ENCODE results near the gene ZDHHC17. TPM values are rescaled to one million over a fixed set of nuclear protein-coding genes. Genes with fewer than 3 reads are reported as not detected.

The ZDHHC17 gene
- total and polyA plus RNA-seq, 2 donors (not counting 1 experiment from before 2014, with no cell fraction given) = 30.5 to 141 TPM

- peak; percentile 8 to 44 for DNase-seq (ENCODE audit: low read depth in 2 of 2)
- H3K27ac ChIP-seq (ENCODE audit: insufficient read depth, low read length) = peak overlapping the region; percentile 95
- no peaks in the 10 kb centered on the region for H4K20me1 ChIP-seq (ENCODE audit: control insufficient read depth, extremely low read depth, insufficient read depth, low read length)
- H3K36me3 ChIP-seq (ENCODE audit: control insufficient read depth, insufficient read depth, low read length) = no peaks in the 10 kb centered on the region
- no peaks in the 10 kb centered on the region for H3K9me3 ChIP-seq (ENCODE audit: control insufficient read depth, insufficient read depth, low read depth, low read length)
- no peaks in the 10 kb centered on the region for H3K27me3 ChIP-seq (ENCODE audit: control insufficient read depth, insufficient read depth, low read length)
- peaks cover 8% of the 10 kb centered on the region for H3K79me2 ChIP-seq (ENCODE audit: control insufficient read depth, insufficient read depth, low read length)
- H3K4me2 ChIP-seq (ENCODE audit: extremely low read depth, insufficient read depth, low read length) = peak overlapping the region; percentile 67
- H2AFZ ChIP-seq (ENCODE audit: low read length) = peak overlapping the region; percentile 51
- H3K4me1 ChIP-seq (ENCODE audit: control insufficient read depth, extremely low read depth, insufficient read depth, low read length) = peaks cover 17% of the 10 kb centered on the region
- H3K9ac ChIP-seq (ENCODE audit: insufficient read depth, low read length) = peak overlapping the region; percentile 86
- TF ChIP-seq EZH2 (IDR thresholded peaks at IDR 0.05; ENCODE audit: low read length, missing control alignments) (no peak), CTCF (conservative IDR thresholded peaks at IDR 0.05 in 1 of 2, IDR thresholded peaks at IDR 0.05 in 1 of 2; ENCODE audit: low read depth in 1 of 2, low read length in 2 of 2) (peak in 1 of 2 donors; percentile 37)
- peak overlapping the region; percentile 65 to 83 (median 72) for H3K4me3 ChIP-seq (replicated peaks in 1 of 4; ENCODE audit: control extremely low read depth in 1 of 4, insufficient read depth in 1 of 4, low read depth in 3 of 4, low read length in 4 of 4)
Observed at GRCh38 chr12:76878099-76878898, 114.4 kb downstream of the ZDHHC17 start.

- Histone ChIP-seq H3K9ac (ENCODE audit: insufficient read depth, low read length) (peak within 1 kb of the TSS; percentile 86), H3K4me2 (ENCODE audit: extremely low read depth, insufficient read depth, low read length) (peak within 1 kb of the TSS; percentile 92), H3K9me3 (ENCODE audit: control insufficient read depth, insufficient read depth, low read depth, low read length) (no peaks in the 10 kb centered on the region), H3K79me2 (ENCODE audit: control insufficient read depth, insufficient read depth, low read length) (peaks cover 8% of the 10 kb centered on the region), H4K20me1 (ENCODE audit: control insufficient read depth, extremely low read depth, insufficient read depth, low read length) (no peaks in the 10 kb centered on the region), H3K36me3 (ENCODE audit: control insufficient read depth, insufficient read depth, low read length) (no peaks in the 10 kb centered on the region), H2AFZ (ENCODE audit: low read length) (peak within 1 kb of the TSS; percentile 87), H3K4me3 (replicated peaks in 1 of 4; ENCODE audit: control extremely low read depth in 1 of 4, insufficient read depth in 1 of 4, low read depth in 3 of 4, low read length in 4 of 4) (peak within 1 kb of the TSS; percentile 72 to 83 (median 74)), H3K27ac (ENCODE audit: insufficient read depth, low read length) (peak within 1 kb of the TSS; percentile 95), H3K4me1 (ENCODE audit: control insufficient read depth, extremely low read depth, insufficient read depth, low read length) (peaks cover 17% of the 10 kb centered on the region), H3K27me3 (ENCODE audit: control insufficient read depth, insufficient read depth, low read length) (no peaks in the 10 kb centered on the region)
- TF ChIP-seq EZH2 (IDR thresholded peaks at IDR 0.05; ENCODE audit: low read length, missing control alignments) = no peak
- TF ChIP-seq CTCF (conservative IDR thresholded peaks at IDR 0.05 in 1 of 2, IDR thresholded peaks at IDR 0.05 in 1 of 2; ENCODE audit: low read depth in 1 of 2, low read length in 2 of 2) = peak; percentile 24 to 41
- peak; percentile 75 to 89 for DNase-seq (ENCODE audit: low read depth in 2 of 2)
Observed at GRCh38 chr12:76878899-76879709, 115.2 kb downstream of the ZDHHC17 start, which contains the start of gene CSRP2. TSS of gene CSRP2 (minus strand) at chr12:76879019. CDS start at chr12:76866260, 12,759 bp downstream.
